HG02610 (cell line): ENCODE results near the gene DCAF6.

ENCODE experiments used
- ATAC-seq: cut with Tn5 transposase; IDR thresholded peaks from one replicate; pipeline ENCODE4 v1.9.1; 2021; ENCODE audit warnings: mild to moderate bottlenecking, moderate library complexity; ENCODE audit not compliant: unreplicated experiment

Gene DCAF6

GRCh38 chr1:168083456-168084325, 147.2 kb downstream of the DCAF6 start:
- ATAC-seq = no peak

- peak; percentile 38 for ATAC-seq
Observed at GRCh38 chr1:168084396-168085231, 148.1 kb downstream of the DCAF6 start.

GRCh38 chr1:168085401-168085872, 149.0 kb downstream of the DCAF6 start:
- ATAC-seq = no peak

GRCh38 chr1:168086438-168086837, 150.0 kb downstream of the DCAF6 start:
- ATAC-seq = no peak

GRCh38 chr1:168087696-168088095, 151.2 kb downstream of the DCAF6 start:
- ATAC-seq = no peak

GRCh38 chr1:168088511-168089325, 152.2 kb downstream of the DCAF6 start:
- ATAC-seq = no peak

- no peak for ATAC-seq
Observed at GRCh38 chr1:168089326-168089978, 153.0 kb downstream of the DCAF6 start.

GRCh38 chr1:168089979-168090337, 153.5 kb downstream of the DCAF6 start:
- ATAC-seq = no peak

- ATAC-seq = no peak
Observed at GRCh38 chr1:168090395-168090794, 153.9 kb downstream of the DCAF6 start.

- no peak for ATAC-seq
Observed at GRCh38 chr1:168091063-168091462, 154.6 kb downstream of the DCAF6 start.

- ATAC-seq = no peak
Observed at GRCh38 chr1:168091720-168092550, 155.5 kb downstream of the DCAF6 start.

GRCh38 chr1:168092566-168093355, 156.3 kb downstream of the DCAF6 start:
- ATAC-seq = no peak

- ATAC-seq = no peak
Observed at GRCh38 chr1:168093616-168094015, 157.1 kb downstream of the DCAF6 start.

- ATAC-seq = no peak
Observed at GRCh38 chr1:168095476-168095875, 159.0 kb downstream of the DCAF6 start.

GRCh38 chr1:168096296-168097165, 160.0 kb downstream of the DCAF6 start:
- ATAC-seq = no peak

GRCh38 chr1:168097921-168098528, 161.5 kb downstream of the DCAF6 start:
- no peak for ATAC-seq

GRCh38 chr1:168098534-168099320, 162.2 kb downstream of the DCAF6 start:
- no peak for ATAC-seq
